DOHH2 (cell line): ENCODE data around the gene ANKS3.

Experiments used
- CTCF ChIP-seq: fragments of 200-600 bp; sonication (generic); IDR thresholded peaks from one replicate; pipeline ENCODE4 v1.5.1; 2014; ENCODE audit warnings: antibody characterized with exemption, mild to moderate bottlenecking, low read depth, low read length; ENCODE audit not compliant: poor library complexity, severe bottlenecking
- EZH2phosphoT487 ChIP-seq: fragments of 200-600 bp; sonication (generic); IDR thresholded peaks from 2 replicates; pipeline ENCODE4 v1.6.1; 2017; ENCODE audit warnings: borderline replicate concordance, mild to moderate bottlenecking, antibody characterized with exemption, low read length, moderate library complexity, mixed read lengths

GRCh38 chr16:4701791-4702465, 32.1 kb downstream of the ANKS3 start:
- TF ChIP-seq CTCF, result no peak
- TF ChIP-seq EZH2phosphoT487, result no peak
